Neural progenitor cell (in vitro differentiated cells): ENCODE results near the gene GDPGP1. TPM values are rescaled to one million over a fixed set of nuclear protein-coding genes. Genes with fewer than 3 reads are reported as not detected.

Source experiments
- DNase-seq: peaks from one replicate; pipeline ENCODE4 v3.0.0-alpha.2; 2016; ENCODE audit warnings: low spot score
- H2AFZ ChIP-seq: fragments of 200-600 bp; sonication (generic); replicated peaks from 2 replicates; pipeline ENCODE4 v1.6.1; 2016; ENCODE audit warnings: antibody characterized with exemption
- H3F3A ChIP-seq: fragments of 200-600 bp; sonication (generic); 2 replicates; pipeline ENCODE4 v1.6.1; 2016; ENCODE audit warnings: antibody characterized with exemption, low read depth
- H3K27ac ChIP-seq: fragments of 200-600 bp; sonication (generic); 2 replicates; pipeline ENCODE4 v1.5.1; 2016; ENCODE audit warnings: mild to moderate bottlenecking
- H3K27me3 ChIP-seq: fragments of 200-600 bp; sonication (generic); 2 replicates; pipeline ENCODE4 v1.6.1; 2016; ENCODE audit warnings: mild to moderate bottlenecking, moderate library complexity
- H3K36me3 ChIP-seq: fragments of 200-600 bp; sonication (generic); 2 replicates; pipeline ENCODE4 v1.5.1; 2016
- H3K4me1 ChIP-seq: fragments of 200-600 bp; sonication (generic); 2 replicates; pipeline ENCODE4 v1.6.1; 2016; ENCODE audit warnings: mixed run types
- H3K4me2 ChIP-seq: fragments of 200-600 bp; sonication (generic); 2 replicates; pipeline ENCODE4 v1.6.1; 2016
- H3K4me3 ChIP-seq: fragments of 200-600 bp; sonication (generic); 2 replicates; pipeline ENCODE4 v1.5.1; 2016
- H3K79me2 ChIP-seq: fragments of 200-600 bp; sonication (generic); 2 replicates; pipeline ENCODE4 v1.6.1; 2016; ENCODE audit warnings: low read depth
- H3K9ac ChIP-seq: fragments of 200-600 bp; sonication (generic); 2 replicates; pipeline ENCODE4 v1.6.1; 2016
- H3K9me3 ChIP-seq: fragments of 200-600 bp; sonication (generic); 2 replicates; pipeline ENCODE4 v1.5.1; 2016; ENCODE audit warnings: low read depth
- H4K20me1 ChIP-seq: fragments of 200-600 bp; sonication (generic); 2 replicates; pipeline ENCODE4 v1.6.1; 2016; ENCODE audit warnings: low read depth
- H3K27ac Mint-ChIP-seq: 3 replicates; pipeline ENCODE4 v1.8.0; 2021; ENCODE audit warnings: mixed read lengths
- H3K27me3 Mint-ChIP-seq: 2 replicates; pipeline ENCODE4 v1.8.0; 2022; ENCODE audit warnings: low read depth, mild to moderate bottlenecking, inconsistent platforms, moderate library complexity, mixed read lengths; ENCODE audit not compliant: insufficient read depth
- H3K36me3 Mint-ChIP-seq: 3 replicates; pipeline ENCODE4 v1.8.0; 2021; ENCODE audit warnings: mixed read lengths
- H3K4me1 Mint-ChIP-seq: 3 replicates; pipeline ENCODE4 v1.8.0; 2021; ENCODE audit warnings: mixed read lengths
- H3K4me3 Mint-ChIP-seq: 3 replicates; pipeline ENCODE4 v1.8.0; 2021; ENCODE audit warnings: mild to moderate bottlenecking, moderate library complexity, mixed read lengths
- H3K9me3 Mint-ChIP-seq: 3 replicates; pipeline ENCODE4 v1.8.0; 2020; ENCODE audit warnings: mixed read lengths
- EZH2 ChIP-seq: fragments of 200-600 bp; sonication (generic); IDR thresholded peaks from 2 replicates; pipeline ENCODE4 v1.6.1; 2017; ENCODE audit warnings: antibody characterized with exemption, mild to moderate bottlenecking, moderate library complexity
- EZH2phosphoT487 ChIP-seq: fragments of 200-600 bp; sonication (generic); IDR thresholded peaks from 2 replicates; pipeline ENCODE4 v1.6.1; 2017; ENCODE audit warnings: antibody characterized with exemption
- total RNA-seq: library from RNA; depleted of rRNA; stranded (reverse); fragments of >200 nt; gene quantifications from 2 replicates; pipeline ENCODE4 v1.2.3, GENCODE V29; 2015; ENCODE audit warnings: low replicate concordance
- TF ChIP-seq, protein P1 (sequence below): fragments of 200-600 bp; sonication (generic); IDR thresholded peaks from 2 replicates; pipeline ENCODE4 v1.5.1; 2017; ENCODE audit warnings: antibody characterized with exemption, mild to moderate bottlenecking

Gene GDPGP1
- total RNA-seq, 1 donor from 2014 or later, result 0.67 TPM

DNA sequence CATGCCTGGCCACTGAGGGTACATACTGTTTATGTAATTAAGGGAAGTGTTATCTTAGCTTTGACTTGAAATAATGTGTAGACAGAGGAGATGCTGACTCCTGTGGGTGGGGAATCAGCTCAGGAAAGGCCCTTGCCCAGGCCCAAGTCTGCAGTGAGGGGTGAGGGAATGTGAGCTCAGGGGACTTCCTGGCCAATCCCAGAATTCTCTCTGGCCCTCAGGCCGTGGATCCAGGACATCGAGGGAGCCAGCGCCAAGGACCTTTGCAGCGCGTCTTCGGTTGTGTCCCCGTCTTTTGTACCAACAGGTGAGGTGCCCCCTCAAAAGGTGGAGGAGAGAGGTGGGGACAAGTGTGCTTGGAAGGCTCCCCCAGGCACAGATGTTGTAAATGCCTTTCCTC, 6.7 kb upstream of the GDPGP1 start:
- Histone ChIP-seq H4K20me1 (no peaks in the 10 kb centered on the region), H2AFZ (no peak overlapping the region), H3K4me1 (no peaks in the 10 kb centered on the region), H3K36me3 (no peaks in the 10 kb centered on the region), H3K9ac (no peak overlapping the region), H3K9me3 (no peaks in the 10 kb centered on the region), H3K27me3 (peaks cover 3% of the 10 kb centered on the region), H3K79me2 (no peaks in the 10 kb centered on the region), H3K4me2 (no peak overlapping the region), H3K4me3 (no peak overlapping the region), H3F3A (no peaks in the 10 kb centered on the region), H3K27ac (no peak overlapping the region)
- peaks cover 16% of the 10 kb centered on the region for H3K36me3 Mint-ChIP-seq
- no peak overlapping the region for H3K27ac Mint-ChIP-seq
- peaks cover 2% of the 10 kb centered on the region for H3K27me3 Mint-ChIP-seq
- TF ChIP-seq, protein P1, sequence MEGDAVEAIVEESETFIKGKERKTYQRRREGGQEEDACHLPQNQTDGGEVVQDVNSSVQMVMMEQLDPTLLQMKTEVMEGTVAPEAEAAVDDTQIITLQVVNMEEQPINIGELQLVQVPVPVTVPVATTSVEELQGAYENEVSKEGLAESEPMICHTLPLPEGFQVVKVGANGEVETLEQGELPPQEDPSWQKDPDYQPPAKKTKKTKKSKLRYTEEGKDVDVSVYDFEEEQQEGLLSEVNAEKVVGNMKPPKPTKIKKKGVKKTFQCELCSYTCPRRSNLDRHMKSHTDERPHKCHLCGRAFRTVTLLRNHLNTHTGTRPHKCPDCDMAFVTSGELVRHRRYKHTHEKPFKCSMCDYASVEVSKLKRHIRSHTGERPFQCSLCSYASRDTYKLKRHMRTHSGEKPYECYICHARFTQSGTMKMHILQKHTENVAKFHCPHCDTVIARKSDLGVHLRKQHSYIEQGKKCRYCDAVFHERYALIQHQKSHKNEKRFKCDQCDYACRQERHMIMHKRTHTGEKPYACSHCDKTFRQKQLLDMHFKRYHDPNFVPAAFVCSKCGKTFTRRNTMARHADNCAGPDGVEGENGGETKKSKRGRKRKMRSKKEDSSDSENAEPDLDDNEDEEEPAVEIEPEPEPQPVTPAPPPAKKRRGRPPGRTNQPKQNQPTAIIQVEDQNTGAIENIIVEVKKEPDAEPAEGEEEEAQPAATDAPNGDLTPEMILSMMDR, result no peak
- no peak for TF ChIP-seq EZH2
- TF ChIP-seq EZH2phosphoT487, result no peak
- H3K4me3 Mint-ChIP-seq, result no peak overlapping the region
- no peaks in the 10 kb centered on the region for H3K9me3 Mint-ChIP-seq
- no peak for DNase-seq
- H3K4me1 Mint-ChIP-seq, result peaks cover 2% of the 10 kb centered on the region

DNA sequence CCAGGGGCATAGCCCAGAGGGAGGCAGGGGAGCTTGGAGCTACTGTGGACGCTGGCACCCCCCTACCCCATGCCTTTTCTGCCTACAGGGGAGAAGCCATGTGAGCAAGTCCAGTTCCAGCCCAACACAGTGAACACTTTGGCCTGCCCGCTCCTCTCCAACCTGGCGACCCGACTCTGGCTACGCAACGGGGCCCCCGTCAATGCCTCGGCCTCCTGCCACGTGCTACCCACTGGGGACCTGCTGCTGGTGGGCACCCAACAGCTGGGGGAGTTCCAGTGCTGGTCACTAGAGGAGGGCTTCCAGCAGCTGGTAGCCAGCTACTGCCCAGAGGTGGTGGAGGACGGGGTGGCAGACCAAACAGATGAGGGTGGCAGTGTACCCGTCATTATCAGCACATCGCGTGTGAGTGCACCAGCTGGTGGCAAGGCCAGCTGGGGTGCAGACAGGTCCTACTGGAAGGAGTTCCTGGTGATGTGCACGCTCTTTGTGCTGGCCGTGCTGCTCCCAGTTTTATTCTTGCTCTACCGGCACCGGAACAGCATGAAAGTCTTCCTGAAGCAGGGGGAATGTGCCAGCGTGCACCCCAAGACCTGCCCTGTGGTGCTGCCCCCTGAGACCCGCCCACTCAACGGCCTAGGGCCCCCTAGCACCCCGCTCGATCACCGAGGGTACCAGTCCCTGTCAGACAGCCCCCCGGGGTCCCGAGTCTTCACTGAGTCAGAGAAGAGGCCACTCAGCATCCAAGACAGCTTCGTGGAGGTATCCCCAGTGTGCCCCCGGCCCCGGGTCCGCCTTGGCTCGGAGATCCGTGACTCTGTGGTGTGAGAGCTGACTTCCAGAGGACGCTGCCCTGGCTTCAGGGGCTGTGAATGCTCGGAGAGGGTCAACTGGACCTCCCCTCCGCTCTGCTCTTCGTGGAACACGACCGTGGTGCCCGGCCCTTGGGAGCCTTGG, 5.9 kb upstream of the GDPGP1 start:
- TF ChIP-seq, protein P1, result no peak
- TF ChIP-seq EZH2, result no peak
- no peak for TF ChIP-seq EZH2phosphoT487
- no peak for DNase-seq
- H3K27me3 Mint-ChIP-seq, result peaks cover 3% of the 10 kb centered on the region
- Histone ChIP-seq H2AFZ (no peak overlapping the region), H3F3A (no peaks in the 10 kb centered on the region), H3K27ac (no peak overlapping the region), H3K4me2 (no peak overlapping the region), H3K9me3 (no peaks in the 10 kb centered on the region), H3K4me1 (no peaks in the 10 kb centered on the region), H3K9ac (no peak overlapping the region), H3K36me3 (no peaks in the 10 kb centered on the region), H3K79me2 (no peaks in the 10 kb centered on the region), H3K4me3 (no peak overlapping the region), H4K20me1 (peaks cover 3% of the 10 kb centered on the region), H3K27me3 (peaks cover 10% of the 10 kb centered on the region)
- H3K27ac Mint-ChIP-seq, result no peak overlapping the region
- no peak overlapping the region for H3K4me3 Mint-ChIP-seq
- H3K9me3 Mint-ChIP-seq, result no peaks in the 10 kb centered on the region
- H3K36me3 Mint-ChIP-seq, result peaks cover 16% of the 10 kb centered on the region
- H3K4me1 Mint-ChIP-seq, result peaks cover 7% of the 10 kb centered on the region

DNA sequence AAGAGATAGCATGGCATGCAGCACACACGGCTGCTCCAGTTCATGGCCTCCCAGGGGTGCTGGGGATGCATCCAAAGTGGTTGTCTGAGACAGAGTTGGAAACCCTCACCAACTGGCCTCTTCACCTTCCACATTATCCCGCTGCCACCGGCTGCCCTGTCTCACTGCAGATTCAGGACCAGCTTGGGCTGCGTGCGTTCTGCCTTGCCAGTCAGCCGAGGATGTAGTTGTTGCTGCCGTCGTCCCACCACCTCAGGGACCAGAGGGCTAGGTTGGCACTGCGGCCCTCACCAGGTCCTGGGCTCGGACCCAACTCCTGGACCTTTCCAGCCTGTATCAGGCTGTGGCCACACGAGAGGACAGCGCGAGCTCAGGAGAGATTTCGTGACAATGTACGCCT, 5.0 kb upstream of the GDPGP1 start:
- H2AFZ ChIP-seq, result no peak overlapping the region
- Mint-ChIP-seq H3K27ac (no peak overlapping the region), H3K4me3 (no peak overlapping the region), H3K36me3 (peaks cover 16% of the 10 kb centered on the region), H3K4me1 (peaks cover 8% of the 10 kb centered on the region), H3K27me3 (peaks cover 3% of the 10 kb centered on the region), H3K9me3 (no peaks in the 10 kb centered on the region)
- no peak overlapping the region for H3K27ac ChIP-seq
- H3K4me3 ChIP-seq, result no peak overlapping the region
- no peak for DNase-seq
- no peaks in the 10 kb centered on the region for H3K4me1 ChIP-seq
- H3K9ac ChIP-seq, result no peak overlapping the region
- peaks cover 11% of the 10 kb centered on the region for H3K27me3 ChIP-seq
- H3K79me2 ChIP-seq, result no peaks in the 10 kb centered on the region
- H3K9me3 ChIP-seq, result no peaks in the 10 kb centered on the region
- TF ChIP-seq EZH2phosphoT487, result no peak
- TF ChIP-seq, protein P1, result no peak
- TF ChIP-seq EZH2, result no peak
- H3F3A ChIP-seq, result peaks cover 6% of the 10 kb centered on the region
- H4K20me1 ChIP-seq, result peaks cover 7% of the 10 kb centered on the region
- no peaks in the 10 kb centered on the region for H3K36me3 ChIP-seq
- H3K4me2 ChIP-seq, result no peak overlapping the region
